ENCODE data around the gene TRAPPC8. TPM values are rescaled to one million over a fixed set of nuclear protein-coding genes. Genes with fewer than 3 reads are reported as not detected.

The TRAPPC8 gene
- polyA plus RNA-seq, 1 experiment, result 30.9 TPM

DNA sequence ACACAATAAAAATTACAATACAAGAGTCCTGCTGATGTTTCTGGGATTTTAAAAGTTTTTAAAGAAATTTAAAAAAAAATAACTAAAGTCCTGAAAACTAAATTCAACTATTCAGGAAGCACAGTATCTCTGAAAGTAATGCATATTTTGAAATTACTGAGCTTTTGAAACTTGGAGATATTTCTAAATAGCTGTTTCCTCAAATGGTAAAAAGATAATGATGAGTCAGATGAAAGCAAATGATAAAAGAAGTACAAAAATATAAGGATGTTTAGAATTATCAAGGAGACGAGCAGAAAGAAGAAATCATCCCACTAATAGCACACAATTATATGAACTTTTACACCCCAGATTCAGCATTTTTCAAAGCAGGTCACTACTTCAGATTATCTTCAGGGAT, 92.1 kb downstream of the TRAPPC8 start:
- POLR2A ChIA-PET, result no interaction called here

GRCh38 chr18:31840499-31840898, 102.4 kb downstream of the TRAPPC8 start:
- no peak for DNase-seq (ENCODE audit: low read depth)
- H3K27me3 ChIP-seq (ENCODE audit: control insufficient read depth, insufficient read depth, low read length), result no peaks in the 10 kb centered on the region
- ChIA-PET POLR2A (no interaction called here), CTCF (no interaction called here)
- TF ChIP-seq, protein P1, sequence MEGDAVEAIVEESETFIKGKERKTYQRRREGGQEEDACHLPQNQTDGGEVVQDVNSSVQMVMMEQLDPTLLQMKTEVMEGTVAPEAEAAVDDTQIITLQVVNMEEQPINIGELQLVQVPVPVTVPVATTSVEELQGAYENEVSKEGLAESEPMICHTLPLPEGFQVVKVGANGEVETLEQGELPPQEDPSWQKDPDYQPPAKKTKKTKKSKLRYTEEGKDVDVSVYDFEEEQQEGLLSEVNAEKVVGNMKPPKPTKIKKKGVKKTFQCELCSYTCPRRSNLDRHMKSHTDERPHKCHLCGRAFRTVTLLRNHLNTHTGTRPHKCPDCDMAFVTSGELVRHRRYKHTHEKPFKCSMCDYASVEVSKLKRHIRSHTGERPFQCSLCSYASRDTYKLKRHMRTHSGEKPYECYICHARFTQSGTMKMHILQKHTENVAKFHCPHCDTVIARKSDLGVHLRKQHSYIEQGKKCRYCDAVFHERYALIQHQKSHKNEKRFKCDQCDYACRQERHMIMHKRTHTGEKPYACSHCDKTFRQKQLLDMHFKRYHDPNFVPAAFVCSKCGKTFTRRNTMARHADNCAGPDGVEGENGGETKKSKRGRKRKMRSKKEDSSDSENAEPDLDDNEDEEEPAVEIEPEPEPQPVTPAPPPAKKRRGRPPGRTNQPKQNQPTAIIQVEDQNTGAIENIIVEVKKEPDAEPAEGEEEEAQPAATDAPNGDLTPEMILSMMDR (IDR thresholded peaks at IDR 0.05; ENCODE audit: insufficient read depth, low read depth, low read length), result no peak
- no peak overlapping the region for H3K4me3 ChIP-seq (ENCODE audit: low read depth, low read length)
- peaks cover 3% of the 10 kb centered on the region for H3K36me3 ChIP-seq (ENCODE audit: control insufficient read depth, insufficient read depth, low read length)

More for the DNA sequence above, 92.1 kb downstream of the TRAPPC8 start:
- CTCF ChIA-PET, result no interaction called here
- no peak overlapping the region for H3K4me3 ChIP-seq (ENCODE audit: low read depth, low read length)
- peaks cover 1% of the 10 kb centered on the region for H3K36me3 ChIP-seq (ENCODE audit: control insufficient read depth, insufficient read depth, low read length)
- DNase-seq (ENCODE audit: low read depth), result no peak
- no peaks in the 10 kb centered on the region for H3K27me3 ChIP-seq (ENCODE audit: control insufficient read depth, insufficient read depth, low read length)
- TF ChIP-seq, protein P1 (IDR thresholded peaks at IDR 0.05; ENCODE audit: insufficient read depth, low read depth, low read length), result no peak

- no peak for DNase-seq (ENCODE audit: low read depth)
- peaks cover 2% of the 10 kb centered on the region; the same call in 1 of the 2 replicates for H3K36me3 ChIP-seq (ENCODE audit: control insufficient read depth, insufficient read depth, low read length)
- no peaks in the 10 kb centered on the region for H3K27me3 ChIP-seq (ENCODE audit: control insufficient read depth, insufficient read depth, low read length)
- ChIA-PET POLR2A (no interaction called here), CTCF (interaction anchor here (1.0 to 1.7 kb wide), 2 partner anchors 11 to 16 kb away, joined by 4 to 5 read pairs; no protein-coding TSS in a partner anchor)
- TF ChIP-seq, protein P1 (IDR thresholded peaks at IDR 0.05; ENCODE audit: insufficient read depth, low read depth, low read length), result no peak
- no peak overlapping the region for H3K4me3 ChIP-seq (ENCODE audit: low read depth, low read length)
Observed at GRCh38 chr18:31837879-31838278, 105.0 kb downstream of the TRAPPC8 start.

GRCh38 chr18:31835528-31836133, 107.3 kb downstream of the TRAPPC8 start:
- ChIA-PET POLR2A (no interaction called here), CTCF (no interaction called here)
- Histone ChIP-seq H3K27me3 (ENCODE audit: control insufficient read depth, insufficient read depth, low read length) (no peaks in the 10 kb centered on the region), H3K4me3 (ENCODE audit: low read depth, low read length) (no peak overlapping the region), H3K36me3 (ENCODE audit: control insufficient read depth, insufficient read depth, low read length) (peaks cover 2% of the 10 kb centered on the region; the same call in 1 of the 2 replicates)
- TF ChIP-seq, protein P1 (IDR thresholded peaks at IDR 0.05; ENCODE audit: insufficient read depth, low read depth, low read length), result no peak
- DNase-seq (ENCODE audit: low read depth), result no peak

DNA sequence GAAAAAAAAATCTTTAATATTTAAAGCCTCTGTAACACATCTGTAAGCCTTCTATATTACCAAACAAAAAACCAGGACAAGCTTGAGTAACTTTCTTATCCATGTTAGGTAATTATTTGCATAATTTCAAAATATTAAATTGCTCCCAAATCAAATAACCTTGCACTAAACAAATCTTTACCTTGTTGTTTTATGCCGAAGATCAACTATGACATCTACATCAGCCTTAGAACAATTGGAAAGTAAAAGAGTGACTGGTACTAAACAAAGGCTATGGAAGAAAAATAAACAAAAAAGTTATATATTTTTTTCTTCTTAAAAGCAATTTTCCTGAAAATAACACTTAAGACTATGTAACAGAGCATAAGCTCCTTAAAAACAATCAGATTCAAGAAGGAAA, 111.0 kb downstream of the TRAPPC8 start:
- Histone ChIP-seq H3K36me3 (ENCODE audit: control insufficient read depth, insufficient read depth, low read length) (peaks cover 2% of the 10 kb centered on the region; the same call in 1 of the 2 replicates), H3K27me3 (ENCODE audit: control insufficient read depth, insufficient read depth, low read length) (no peaks in the 10 kb centered on the region), H3K4me3 (ENCODE audit: low read depth, low read length) (no peak overlapping the region)
- CTCF ChIA-PET, result no interaction called here
- TF ChIP-seq, protein P1 (IDR thresholded peaks at IDR 0.05; ENCODE audit: insufficient read depth, low read depth, low read length), result no peak
- DNase-seq (ENCODE audit: low read depth), result no peak
- POLR2A ChIA-PET, result no interaction called here

Data from BJ (cell line).